ENCODE results near the gene FTO.
"Not testable (repeated sequence)": the region's sequence is repeated elsewhere in the genome, so short reads cannot be mapped to it uniquely, and the experiment has no call there.

The FTO gene

DNA sequence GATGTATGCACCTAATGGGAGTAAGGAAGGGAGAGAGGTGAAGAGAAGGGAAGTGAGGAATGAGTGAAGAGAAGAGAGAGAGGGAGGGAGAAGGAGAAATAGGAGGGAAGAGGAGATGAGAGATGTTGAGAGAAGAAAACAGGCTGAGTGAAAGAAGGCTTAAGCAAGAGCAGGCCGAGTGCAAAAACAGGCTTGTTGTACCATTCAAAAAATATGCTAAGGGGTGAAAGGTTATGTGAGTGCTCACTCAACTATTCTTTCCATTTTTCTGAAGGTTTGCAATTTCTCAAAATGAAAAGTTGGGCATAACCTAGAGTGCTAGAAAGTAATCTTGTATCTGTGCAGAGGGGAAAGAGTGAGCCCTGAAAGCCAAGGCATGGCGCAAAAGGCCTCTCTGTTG lies 23.2 kb upstream of the FTO start:
- DNase-seq: no peak
- Histone ChIP-seq H3K9ac (ENCODE audit: low read length) (no peak overlapping the region), H3K9me3 (replicated peaks; ENCODE audit: insufficient read depth, low read length) (no peaks in the 10 kb centered on the region), H3K79me2 (ENCODE audit: low read length) (no peaks in the 10 kb centered on the region), H3K4me2 (ENCODE audit: low read depth, low read length) (no peak overlapping the region), H3K36me3 (replicated peaks; ENCODE audit: insufficient read depth, low read length) (no peaks in the 10 kb centered on the region), H3F3A (ENCODE audit: insufficient read depth, low read length) (no peaks in the 10 kb centered on the region), H3K4me3 (ENCODE audit: low read length) (no peak overlapping the region), H3K27me3 (replicated peaks; ENCODE audit: insufficient read depth, low read length) (no peaks in the 10 kb centered on the region), H2AFZ (ENCODE audit: low read length) (no peak overlapping the region), H3K4me1 (ENCODE audit: low read length) (no peaks in the 10 kb centered on the region), H3K27ac (ENCODE audit: low read length) (no peak overlapping the region), H4K20me1 (ENCODE audit: insufficient read depth, low read length) (no peaks in the 10 kb centered on the region), H3K9me2 (replicated peaks; ENCODE audit: insufficient read depth, low read length) (no peaks in the 10 kb centered on the region)
- TF ChIP-seq, protein P1, sequence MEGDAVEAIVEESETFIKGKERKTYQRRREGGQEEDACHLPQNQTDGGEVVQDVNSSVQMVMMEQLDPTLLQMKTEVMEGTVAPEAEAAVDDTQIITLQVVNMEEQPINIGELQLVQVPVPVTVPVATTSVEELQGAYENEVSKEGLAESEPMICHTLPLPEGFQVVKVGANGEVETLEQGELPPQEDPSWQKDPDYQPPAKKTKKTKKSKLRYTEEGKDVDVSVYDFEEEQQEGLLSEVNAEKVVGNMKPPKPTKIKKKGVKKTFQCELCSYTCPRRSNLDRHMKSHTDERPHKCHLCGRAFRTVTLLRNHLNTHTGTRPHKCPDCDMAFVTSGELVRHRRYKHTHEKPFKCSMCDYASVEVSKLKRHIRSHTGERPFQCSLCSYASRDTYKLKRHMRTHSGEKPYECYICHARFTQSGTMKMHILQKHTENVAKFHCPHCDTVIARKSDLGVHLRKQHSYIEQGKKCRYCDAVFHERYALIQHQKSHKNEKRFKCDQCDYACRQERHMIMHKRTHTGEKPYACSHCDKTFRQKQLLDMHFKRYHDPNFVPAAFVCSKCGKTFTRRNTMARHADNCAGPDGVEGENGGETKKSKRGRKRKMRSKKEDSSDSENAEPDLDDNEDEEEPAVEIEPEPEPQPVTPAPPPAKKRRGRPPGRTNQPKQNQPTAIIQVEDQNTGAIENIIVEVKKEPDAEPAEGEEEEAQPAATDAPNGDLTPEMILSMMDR (IDR thresholded peaks at IDR 0.05; ENCODE audit: low read length): no peak
- no peak for TF ChIP-seq EZH2 (optimal IDR thresholded peaks at IDR 0.05; ENCODE audit: low read depth, low read length)
- no peak for TF ChIP-seq EZH2phosphoT487 (IDR thresholded peaks at IDR 0.05; ENCODE audit: low read length)

DNA sequence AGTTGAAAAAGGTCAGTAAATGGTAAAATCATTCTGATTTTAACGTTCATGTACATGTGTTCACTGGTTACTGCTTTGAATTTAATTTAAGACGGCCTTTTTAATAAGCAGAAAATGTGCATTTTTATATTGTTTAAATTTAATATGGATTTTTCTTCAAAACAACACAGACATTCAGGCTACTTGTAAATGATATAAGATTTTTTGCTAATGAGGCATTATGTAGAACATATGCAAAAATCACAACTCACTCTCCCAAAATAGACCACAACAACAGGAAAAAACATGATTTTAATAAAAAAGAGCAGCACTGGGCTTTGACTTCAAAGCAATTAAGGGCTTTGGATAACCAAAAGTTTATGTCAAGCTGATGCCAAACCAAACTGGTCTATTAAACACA lies 22.6 kb upstream of the FTO start:
- no peaks in the 10 kb centered on the region for H4K20me1 ChIP-seq (ENCODE audit: insufficient read depth, low read length)
- no peaks in the 10 kb centered on the region for H3K27me3 ChIP-seq (replicated peaks; ENCODE audit: insufficient read depth, low read length)
- no peak overlapping the region for H3K27ac ChIP-seq (ENCODE audit: low read length)
- no peaks in the 10 kb centered on the region for H3K36me3 ChIP-seq (replicated peaks; ENCODE audit: insufficient read depth, low read length)
- H2AFZ ChIP-seq (ENCODE audit: low read length): no peak overlapping the region
- no peaks in the 10 kb centered on the region for H3K9me2 ChIP-seq (replicated peaks; ENCODE audit: insufficient read depth, low read length)
- H3K9ac ChIP-seq (ENCODE audit: low read length): no peak overlapping the region
- no peak for DNase-seq
- no peaks in the 10 kb centered on the region for H3F3A ChIP-seq (ENCODE audit: insufficient read depth, low read length)
- H3K79me2 ChIP-seq (ENCODE audit: low read length): no peaks in the 10 kb centered on the region
- no peak overlapping the region for H3K4me3 ChIP-seq (ENCODE audit: low read length)
- TF ChIP-seq EZH2 (optimal IDR thresholded peaks at IDR 0.05; ENCODE audit: low read depth, low read length) (no peak), EZH2phosphoT487 (IDR thresholded peaks at IDR 0.05; ENCODE audit: low read length) (no peak)
- TF ChIP-seq, protein P1 (IDR thresholded peaks at IDR 0.05; ENCODE audit: low read length): no peak
- no peaks in the 10 kb centered on the region for H3K4me1 ChIP-seq (ENCODE audit: low read length)
- no peaks in the 10 kb centered on the region for H3K9me3 ChIP-seq (replicated peaks; ENCODE audit: insufficient read depth, low read length)
- no peak overlapping the region for H3K4me2 ChIP-seq (ENCODE audit: low read depth, low read length)

DNA sequence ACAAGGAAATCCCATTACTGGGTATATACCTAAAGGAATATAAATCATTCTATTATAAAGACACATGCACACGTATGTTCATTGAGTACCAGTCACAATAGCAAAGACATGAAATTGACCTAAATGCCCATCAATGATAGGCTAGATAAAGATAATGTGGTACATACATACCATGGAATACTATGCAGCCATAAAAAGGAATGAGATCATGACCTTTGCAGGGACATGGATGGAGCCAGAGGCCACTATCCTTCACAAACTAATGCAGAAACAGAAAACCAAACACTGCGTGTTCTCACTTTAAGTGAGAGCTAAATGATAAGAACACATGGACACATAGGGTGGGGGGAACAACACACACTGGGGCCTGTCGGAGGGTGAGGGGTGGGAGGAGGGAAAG lies 18.6 kb upstream of the FTO start:
- H3K27me3 ChIP-seq (replicated peaks; ENCODE audit: insufficient read depth, low read length); H3K9me3 ChIP-seq (replicated peaks; ENCODE audit: insufficient read depth, low read length); H3K36me3 ChIP-seq (replicated peaks; ENCODE audit: insufficient read depth, low read length); H3K9ac ChIP-seq (ENCODE audit: low read length); H3K79me2 ChIP-seq (ENCODE audit: low read length); H3K4me1 ChIP-seq (ENCODE audit: low read length); H3K4me2 ChIP-seq (ENCODE audit: low read depth, low read length); H3K4me3 ChIP-seq (ENCODE audit: low read length); H2AFZ ChIP-seq (ENCODE audit: low read length); H3K27ac ChIP-seq (ENCODE audit: low read length); H4K20me1 ChIP-seq (ENCODE audit: insufficient read depth, low read length); H3K9me2 ChIP-seq (replicated peaks; ENCODE audit: insufficient read depth, low read length); H3F3A ChIP-seq (ENCODE audit: insufficient read depth, low read length); DNase-seq: not testable (repeated sequence)

DNA sequence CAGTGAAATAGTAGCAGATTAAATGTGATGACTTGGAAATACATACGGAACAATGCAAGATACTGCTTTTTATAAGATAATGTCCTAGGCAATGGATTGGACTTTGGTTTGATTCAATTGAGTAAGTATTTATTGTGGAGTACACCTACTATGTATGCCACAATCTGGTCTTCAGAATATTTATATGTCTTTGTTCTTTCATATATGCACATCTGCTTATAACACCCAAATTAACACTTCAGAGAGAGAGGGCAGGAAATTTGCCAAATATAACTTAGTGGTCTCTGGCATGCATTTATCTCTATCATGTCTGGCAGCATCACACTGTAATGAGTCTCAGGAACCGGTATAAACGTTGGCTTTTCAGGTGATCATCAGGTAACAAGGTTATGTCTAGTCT lies 17.2 kb upstream of the FTO start:
- Histone ChIP-seq H3K9me2 (replicated peaks; ENCODE audit: insufficient read depth, low read length) (no peaks in the 10 kb centered on the region), H3K4me1 (ENCODE audit: low read length) (no peaks in the 10 kb centered on the region), H3K79me2 (ENCODE audit: low read length) (no peaks in the 10 kb centered on the region), H2AFZ (ENCODE audit: low read length) (no peak overlapping the region), H3F3A (ENCODE audit: insufficient read depth, low read length) (no peaks in the 10 kb centered on the region), H3K4me2 (ENCODE audit: low read depth, low read length) (no peak overlapping the region), H3K9ac (ENCODE audit: low read length) (no peak overlapping the region), H3K27ac (ENCODE audit: low read length) (no peak overlapping the region), H4K20me1 (ENCODE audit: insufficient read depth, low read length) (no peaks in the 10 kb centered on the region), H3K9me3 (replicated peaks; ENCODE audit: insufficient read depth, low read length) (no peaks in the 10 kb centered on the region), H3K4me3 (ENCODE audit: low read length) (no peak overlapping the region), H3K36me3 (replicated peaks; ENCODE audit: insufficient read depth, low read length) (no peaks in the 10 kb centered on the region), H3K27me3 (replicated peaks; ENCODE audit: insufficient read depth, low read length) (no peaks in the 10 kb centered on the region)
- DNase-seq: no peak
- TF ChIP-seq EZH2phosphoT487 (IDR thresholded peaks at IDR 0.05; ENCODE audit: low read length): no peak
- TF ChIP-seq, protein P1 (IDR thresholded peaks at IDR 0.05; ENCODE audit: low read length): no peak
